Measurements from ENCODE around the gene RANBP3.
"Not testable (repeated sequence)": the region's sequence is repeated elsewhere in the genome, so short reads cannot be mapped to it uniquely, and the experiment has no call there.

RANBP3 gene

DNA sequence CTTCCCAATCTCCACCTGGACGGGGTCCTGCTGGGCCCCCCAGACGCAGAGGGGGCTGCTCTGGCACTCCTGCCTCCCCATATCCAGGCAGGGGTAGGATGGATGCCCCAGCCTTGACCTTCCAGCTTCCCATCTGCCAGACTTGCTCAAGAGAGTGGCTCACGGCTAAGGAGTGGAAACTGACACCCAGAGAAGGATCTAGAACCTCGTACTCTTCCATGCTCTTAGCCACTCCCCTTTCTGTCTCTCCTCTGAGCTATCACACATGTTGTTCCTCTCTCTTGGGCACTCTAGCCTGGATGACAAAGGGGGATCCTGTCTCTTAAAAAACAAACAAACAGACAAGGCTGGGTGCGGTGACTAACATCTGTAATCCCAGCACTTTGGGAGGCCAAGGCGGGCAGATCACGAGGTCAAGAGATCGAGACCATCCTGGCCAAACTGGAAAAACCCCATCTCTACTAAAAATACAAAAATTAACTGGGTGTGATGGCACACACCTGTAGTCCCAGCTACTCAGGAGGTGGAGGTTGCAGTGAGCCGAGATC lies 95.4 kb downstream of the RANBP3 start:
- DNase-seq (ENCODE audit: low spot score) = no peak

DNA sequence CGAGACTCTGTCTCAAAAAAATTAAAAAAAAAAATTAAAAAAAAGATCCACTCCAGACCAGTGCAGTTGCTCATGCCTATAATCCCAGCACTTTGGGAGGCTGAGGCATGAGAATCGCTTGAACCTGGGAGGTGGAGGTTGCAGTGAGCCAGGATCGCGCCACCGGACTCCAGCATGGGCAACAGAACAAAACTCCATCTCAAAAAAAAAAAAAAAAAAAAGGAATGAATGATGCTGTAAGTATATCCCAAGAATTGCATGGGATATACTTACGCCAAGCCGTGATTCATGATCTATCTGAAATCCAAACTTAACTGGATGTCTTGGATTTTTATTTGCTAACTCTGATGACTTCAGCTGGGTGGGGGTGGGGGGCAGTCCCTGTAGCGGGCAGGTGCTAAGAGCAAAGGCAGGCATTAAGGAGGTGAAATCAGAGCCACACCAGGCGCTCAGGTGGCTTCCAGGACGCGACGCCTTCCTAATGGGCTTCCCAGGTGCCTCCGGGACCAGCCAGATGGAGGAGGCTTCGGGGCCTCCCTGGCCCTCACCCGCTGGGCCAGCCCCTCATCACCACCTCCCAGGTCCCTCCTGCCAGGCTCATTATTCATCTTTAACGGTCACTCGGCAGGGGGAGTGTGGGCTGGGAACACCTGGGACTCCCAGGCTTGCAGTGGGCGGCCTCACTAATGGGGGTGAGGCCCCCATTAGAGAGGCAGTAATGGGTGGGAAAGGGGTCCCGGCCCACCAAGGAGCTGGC lies 96.2 kb downstream of the RANBP3 start:
- DNase-seq (ENCODE audit: low spot score) = no peak

DNA sequence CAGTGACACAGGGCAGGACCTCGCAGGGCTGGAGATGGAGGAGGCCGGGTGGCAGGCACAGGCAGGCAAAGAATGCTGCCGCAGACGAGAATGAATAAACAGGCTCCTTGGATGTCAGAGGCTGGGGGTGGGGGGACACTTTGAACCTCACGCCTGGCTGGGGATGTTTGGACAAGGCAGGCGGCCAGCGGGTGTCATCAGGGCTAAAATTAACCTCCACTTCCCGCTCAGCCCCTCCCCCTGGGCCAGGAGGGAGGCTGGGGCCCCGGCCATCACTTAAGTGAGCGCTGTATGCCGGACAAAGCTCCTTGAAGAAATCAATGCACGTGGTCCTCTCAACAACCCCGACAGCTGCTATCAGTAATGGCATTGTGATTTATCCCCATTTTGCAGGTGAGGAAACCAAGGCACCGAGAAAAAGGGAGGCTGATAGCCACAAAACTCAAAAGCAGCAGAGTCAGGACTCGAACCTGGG lies 97.3 kb downstream of the RANBP3 start:
- no peak for DNase-seq (ENCODE audit: low spot score)

DNA sequence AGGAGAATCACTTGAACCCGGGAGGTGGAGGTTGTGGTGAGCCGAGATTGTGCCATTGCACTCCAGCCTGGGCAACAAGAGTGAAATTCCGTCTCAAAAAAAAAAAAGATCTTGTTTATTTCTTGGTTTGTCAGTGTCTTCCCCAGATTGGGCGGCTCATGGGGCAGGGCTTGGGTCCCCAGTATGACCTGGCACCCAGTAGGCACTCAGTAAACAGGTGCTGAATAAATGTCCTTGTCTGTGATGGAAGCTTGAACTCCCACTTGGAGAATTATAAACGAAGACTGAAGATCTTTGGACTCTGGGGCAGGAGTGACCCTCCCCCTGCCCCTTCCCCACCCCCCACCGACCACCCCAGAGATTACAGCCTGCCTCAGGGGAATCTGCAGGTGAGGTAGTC lies 97.7 kb downstream of the RANBP3 start:
- DNase-seq (ENCODE audit: low spot score) = no peak

DNA sequence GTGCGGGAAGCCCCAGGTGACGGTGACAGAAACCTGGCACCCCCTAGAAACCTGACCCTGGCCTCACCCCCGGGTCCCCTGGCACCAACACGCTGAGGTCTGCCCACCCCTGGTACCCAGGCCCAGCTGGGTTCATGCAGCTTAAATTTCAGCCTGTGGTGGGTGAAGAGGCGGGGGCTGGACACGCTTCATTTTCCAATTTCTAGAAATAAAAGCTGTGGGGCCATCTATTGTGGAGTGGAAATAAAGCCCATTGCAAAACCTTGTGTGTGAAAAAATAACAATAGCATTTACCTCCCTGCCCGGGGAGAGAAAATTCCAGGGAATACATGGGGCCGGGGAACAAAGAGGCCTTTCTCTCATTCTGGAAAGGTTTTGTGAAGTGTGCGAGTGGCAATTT lies 100.1 kb downstream of the RANBP3 start:
- DNase-seq (ENCODE audit: low spot score) = no peak

DNA sequence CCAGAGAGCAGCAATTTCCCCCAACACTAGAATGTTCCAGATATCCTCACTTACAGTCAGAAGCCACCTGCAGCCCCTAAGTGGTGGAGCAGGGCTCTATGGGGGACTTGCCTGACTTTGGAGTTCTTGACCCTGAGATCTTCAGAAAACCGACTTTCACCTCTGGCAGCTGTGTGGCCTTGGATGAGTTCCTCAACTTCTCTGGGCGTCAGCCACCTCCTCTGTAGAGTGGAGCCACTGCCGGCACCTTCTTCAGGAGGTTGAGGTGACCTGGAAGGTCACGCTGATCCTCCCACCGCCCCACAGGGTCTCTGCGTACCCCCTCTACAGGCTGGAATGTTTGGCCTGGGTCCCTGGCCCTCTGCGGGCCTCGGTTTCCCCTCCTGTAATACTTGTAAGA lies 100.5 kb downstream of the RANBP3 start:
- DNase-seq (ENCODE audit: low spot score) = no peak

DNA sequence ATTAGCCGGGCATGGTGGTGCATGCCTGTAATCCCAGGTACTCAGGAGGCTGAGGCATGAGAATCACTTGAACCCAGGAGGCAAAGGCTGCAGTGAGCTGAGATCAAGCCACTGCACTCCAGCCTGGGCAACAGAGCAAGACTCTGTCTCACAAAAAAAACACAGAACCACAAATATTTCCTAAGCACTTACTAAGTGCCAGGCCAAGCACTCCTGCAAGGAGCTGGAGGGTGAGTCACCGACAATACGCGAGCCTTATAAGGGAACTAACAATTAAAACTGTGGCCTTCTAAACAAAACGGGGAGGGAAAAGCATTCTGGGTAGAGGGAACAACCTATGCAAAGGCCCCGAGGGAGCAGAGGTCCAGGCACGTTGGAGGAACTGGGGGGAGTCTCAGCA lies 103.4 kb downstream of the RANBP3 start:
- not testable (repeated sequence) for DNase-seq (ENCODE audit: low spot score)

DNA sequence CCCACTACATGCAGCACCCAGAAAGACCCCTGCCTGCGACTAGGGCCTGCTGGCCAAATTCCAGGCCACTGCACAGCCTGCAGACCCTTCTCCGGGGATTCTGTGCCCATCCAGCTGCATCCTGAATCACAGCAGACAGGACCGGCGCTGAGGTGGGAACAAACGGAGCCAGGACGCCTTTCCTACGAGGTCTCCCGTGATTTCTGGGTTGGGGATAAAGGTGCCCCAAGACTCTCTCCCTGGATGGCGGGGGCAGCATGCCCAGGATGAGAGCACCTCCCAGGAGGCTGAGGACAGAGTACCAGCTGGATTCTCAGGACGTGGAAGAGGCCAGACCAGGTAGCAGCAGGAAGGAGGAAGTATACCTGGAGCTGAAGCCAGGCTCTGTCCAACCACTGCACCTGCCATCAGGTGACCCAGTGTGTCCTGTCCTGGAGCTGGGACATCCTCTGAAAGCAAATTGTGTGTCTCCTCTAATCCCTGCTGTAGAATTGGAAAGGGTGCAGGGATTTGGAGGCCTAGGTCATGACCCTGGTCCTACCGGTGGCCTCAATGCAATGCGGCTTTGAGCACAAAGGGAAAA lies 104.2 kb downstream of the RANBP3 start:
- no peak for DNase-seq (ENCODE audit: low spot score)

DNA sequence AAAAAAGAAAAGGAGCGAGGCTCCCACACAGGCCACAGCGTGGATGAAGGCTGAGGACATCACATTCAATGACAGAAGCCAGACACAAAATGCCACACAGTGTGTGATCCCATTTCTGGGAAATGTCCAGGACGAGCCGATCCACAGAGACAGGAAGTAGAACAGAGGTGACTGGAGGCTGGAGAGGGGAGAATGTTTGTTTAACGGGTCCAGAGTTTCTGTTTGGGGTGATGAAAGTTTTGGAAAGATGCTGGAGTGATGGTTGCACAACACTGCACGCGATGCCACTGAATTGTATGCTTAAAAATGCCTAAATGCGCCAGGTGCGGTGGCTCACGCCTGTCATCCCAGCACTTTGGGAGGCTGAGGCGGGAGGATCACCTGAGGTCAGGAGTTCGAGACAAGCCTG lies 107.0 kb downstream of the RANBP3 start:
- no peak for DNase-seq (ENCODE audit: low spot score)

DNA sequence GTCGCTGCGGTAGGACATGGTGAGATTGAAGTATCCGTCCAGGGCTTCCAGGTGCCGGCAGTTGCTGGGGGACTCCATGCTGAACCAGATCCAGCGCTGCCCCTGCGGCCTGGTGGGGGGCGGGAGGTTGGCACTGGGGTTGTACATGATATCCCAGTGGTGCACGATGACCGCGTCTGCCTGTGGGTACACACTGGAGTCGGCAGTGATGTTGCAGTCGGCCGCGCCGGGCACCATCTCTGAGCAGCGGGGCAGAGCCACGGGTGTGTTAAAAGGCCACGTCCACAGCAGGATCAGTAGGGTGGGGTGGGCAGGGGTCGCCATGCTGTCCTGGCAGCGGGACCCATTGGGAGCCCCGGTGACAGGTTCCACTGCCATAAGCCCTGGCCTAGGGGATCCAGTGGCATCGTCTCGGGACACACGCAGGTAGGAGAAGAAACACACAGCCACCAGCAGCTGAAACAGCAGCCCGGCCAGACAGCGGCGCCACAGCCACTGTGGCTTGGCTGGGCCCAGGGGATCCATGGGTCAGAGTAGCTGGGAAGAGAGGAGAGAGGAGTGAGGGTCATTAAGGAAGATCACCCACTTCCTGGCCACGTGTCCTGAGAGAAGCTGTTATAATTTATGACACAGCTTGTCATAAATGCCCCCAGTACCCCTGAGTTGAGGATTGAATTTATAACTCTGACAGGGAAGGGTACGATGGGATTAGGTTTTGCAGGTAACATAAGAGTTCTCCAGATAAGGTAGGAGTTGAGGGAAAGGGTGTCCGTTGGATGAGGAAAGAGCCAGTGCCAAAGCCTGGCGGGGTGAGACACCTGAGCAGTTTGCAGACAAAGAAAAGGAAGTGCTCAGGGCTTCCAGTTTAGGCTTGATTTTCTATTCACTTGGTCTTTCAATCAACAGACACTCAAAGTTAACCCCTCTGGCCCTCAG lies 110.5 kb downstream of the RANBP3 start:
- no peak for DNase-seq (ENCODE audit: low spot score)
